HepG2 (cell line): ENCODE data around the gene STPG4. TPM values are rescaled to one million over a fixed set of nuclear protein-coding genes. Genes with fewer than 3 reads are reported as not detected.

Experiments
- CCAR2 ChIP-seq: fragments of 200-400 bp; formaldehyde crosslinking; optimal IDR thresholded peaks from 2 replicates; pipeline ENCODE3; 2018; ENCODE audit warnings: low read depth, mild to moderate bottlenecking, low read length, moderate library complexity
- EEA1 ChIP-seq: sonication (generic); formaldehyde crosslinking; IDR thresholded peaks from 2 replicates; pipeline ENCODE4 v1.5.1; 2020; ENCODE audit warnings: mild to moderate bottlenecking, missing genetic modification reagents, borderline replicate concordance
- FOXM1 ChIP-seq: sonication (generic); formaldehyde crosslinking; IDR thresholded peaks from 2 replicates; pipeline ENCODE4 v1.5.0; 2020; ENCODE audit warnings: missing genetic modification reagents
- FOXO1 ChIP-seq: sonication (generic); formaldehyde crosslinking; IDR thresholded peaks from 2 replicates; pipeline ENCODE4 v1.4.0; 2020; ENCODE audit warnings: missing genetic modification reagents
- JUN ChIP-seq: sonication (generic); formaldehyde crosslinking; IDR thresholded peaks from 2 replicates; pipeline ENCODE4 v1.4.0; 2020; ENCODE audit warnings: mild to moderate bottlenecking, missing genetic modification reagents
- MEF2D ChIP-seq: sonication (generic); formaldehyde crosslinking; IDR thresholded peaks from 2 replicates; pipeline ENCODE4 v1.5.1; 2020; ENCODE audit warnings: mild to moderate bottlenecking, missing genetic modification reagents
- MIXL1 ChIP-seq: IDR thresholded peaks from 2 replicates; pipeline ENCODE4 v1.6.1; 2016
- RBFOX2 ChIP-seq: fragments of 200-400 bp; formaldehyde crosslinking; IDR thresholded peaks from 2 replicates; pipeline ENCODE4 v1.6.1; 2017; ENCODE audit warnings: low read depth, mild to moderate bottlenecking, low read length
- SETDB1 ChIP-seq: sonication (generic); formaldehyde crosslinking; IDR thresholded peaks from 2 replicates; pipeline ENCODE4 v1.5.1; 2020; ENCODE audit warnings: missing genetic modification reagents, mild to moderate bottlenecking, borderline replicate concordance
- SMARCE1 ChIP-seq: fragments of 450-650 bp; IDR thresholded peaks from 2 replicates; pipeline ENCODE4 v1.6.1; 2017; ENCODE audit warnings: borderline replicate concordance
- TBP ChIP-seq: sonication (generic); formaldehyde crosslinking; IDR thresholded peaks from 2 replicates; pipeline ENCODE4 v1.5.0; 2020; ENCODE audit warnings: missing genetic modification reagents
- ZBED4 ChIP-seq: sonication (generic); formaldehyde crosslinking; IDR thresholded peaks from 2 replicates; pipeline ENCODE4 v1.4.0; 2020; ENCODE audit warnings: missing genetic modification reagents, borderline replicate concordance
- ZBTB43 ChIP-seq: sonication (generic); formaldehyde crosslinking; conservative IDR thresholded peaks from 2 replicates; pipeline ENCODE4 v1.4.0; 2020; ENCODE audit warnings: missing genetic modification reagents
- ZIK1 ChIP-seq: sonication (generic); formaldehyde crosslinking; IDR thresholded peaks from 2 replicates; pipeline ENCODE4 v1.5.0; 2020; ENCODE audit warnings: mild to moderate bottlenecking, low read depth, missing genetic modification reagents, borderline replicate concordance
- ZMYM4 ChIP-seq: sonication (generic); formaldehyde crosslinking; IDR thresholded peaks from 2 replicates; pipeline ENCODE4 v1.8.1; 2023; ENCODE audit warnings: mild to moderate bottlenecking, missing genetic modification reagents
- ZNF224 ChIP-seq: sonication (generic); formaldehyde crosslinking; IDR thresholded peaks from 2 replicates; pipeline ENCODE4 v1.5.0; 2020; ENCODE audit warnings: mild to moderate bottlenecking, missing genetic modification reagents
- ZNF530 ChIP-seq: sonication (generic); formaldehyde crosslinking; IDR thresholded peaks from 2 replicates; pipeline ENCODE4 v1.5.0; 2020; ENCODE audit warnings: low read depth, mild to moderate bottlenecking, missing genetic modification reagents
- ZNF562 ChIP-seq: sonication (generic); formaldehyde crosslinking; IDR thresholded peaks from 2 replicates; pipeline ENCODE4 v1.8.0; 2022; ENCODE audit warnings: missing genetic modification reagents, borderline replicate concordance
- ZNF646 ChIP-seq: sonication (generic); formaldehyde crosslinking; IDR thresholded peaks from 2 replicates; pipeline ENCODE4 v1.9.0; 2021; ENCODE audit warnings: mild to moderate bottlenecking, missing genetic modification reagents
- ZSCAN12 ChIP-seq: sonication (generic); formaldehyde crosslinking; IDR thresholded peaks from 2 replicates; pipeline ENCODE4 v1.9.0; 2021; ENCODE audit warnings: mild to moderate bottlenecking, missing genetic modification reagents
- ZZZ3 ChIP-seq: sonication (generic); formaldehyde crosslinking; IDR thresholded peaks from 2 replicates; pipeline ENCODE4 v1.4.0; 2020; ENCODE audit warnings: missing genetic modification reagents, mild to moderate bottlenecking, borderline replicate concordance
- polyA plus RNA-seq, 8 experiments: library from polyadenylated mRNA; depleted of rRNA in 3 of 8; stranded (reverse) in 7 of 8; unstranded in 1 of 8; fragments of >200 nt; fragmentation: Illumina TruSeq in 4 of 8; extraction: Trizol in 4 of 8; gene quantifications; 2 replicates each; pipeline versions ENCODE4 v1.2.1 to v1.2.3, GENCODE V29; 2011 to 2016; ENCODE audit warnings: low read depth in 4 of 8, missing spikeins in 1 of 8, mixed read lengths in 1 of 8; ENCODE audit not compliant: insufficient read depth in 1 of 8
- total RNA-seq, 5 experiments: library from RNA; depleted of rRNA; stranded (reverse); fragments of >200 nt; fragmentation: Illumina TruSeq; extraction: Trizol; gene quantifications; 2 replicates each; pipeline ENCODE4 v1.2.3, GENCODE V29; 2016; ENCODE audit warnings: low read depth in 1 of 5

STPG4 gene
- total and polyA plus RNA-seq, 2 of the 13 experiments (the other 11 are each of a cell fraction or from before 2014, with no cell fraction given) = 0.11 to 0.15 TPM

- TF ChIP-seq ZMYM4 (CRISPR knock-in tag) = no peak
- no peak for TF ChIP-seq FOXO1 (CRISPR knock-in tag)
- no peak for TF ChIP-seq CCAR2
- TF ChIP-seq SETDB1 = no peak
- TF ChIP-seq ZNF224 (CRISPR knock-in tag) = no peak
- TF ChIP-seq ZNF562 (CRISPR knock-in tag) = no peak
- no peak for TF ChIP-seq ZBTB43
- no peak for TF ChIP-seq ZZZ3 (CRISPR knock-in tag)
- TF ChIP-seq EEA1 (CRISPR knock-in tag) = no peak
- no peak for TF ChIP-seq ZBED4 (CRISPR knock-in tag)
- TF ChIP-seq TBP (CRISPR knock-in tag) = no peak
- no peak for TF ChIP-seq JUN (CRISPR knock-in tag)
- TF ChIP-seq FOXM1 = no peak
- TF ChIP-seq MIXL1 (CRISPR knock-in tag) = no peak
- TF ChIP-seq ZSCAN12 (CRISPR knock-in tag) = no peak
- no peak for TF ChIP-seq SMARCE1
- no peak for TF ChIP-seq ZNF646 (CRISPR knock-in tag)
- TF ChIP-seq ZNF530 (CRISPR knock-in tag) = no peak
- TF ChIP-seq ZIK1 = no peak
- TF ChIP-seq MEF2D (CRISPR knock-in tag) = no peak; the same call in none of the 2 replicates
- TF ChIP-seq RBFOX2 = no peak
Observed at GRCh38 chr2:47069628-47070154, 85.4 kb downstream of the STPG4 start (continued).
